GM19468 (cell line): ENCODE measurements around the gene CCN5.

Experiments used
- ATAC-seq: cut with Tn5 transposase; IDR thresholded peaks from one replicate; pipeline ENCODE4 v1.9.1; 2021; ENCODE audit warnings: mild to moderate bottlenecking, moderate library complexity, moderate number of reproducible peaks; ENCODE audit not compliant: unreplicated experiment; ENCODE audit errors: extremely low read depth

Gene CCN5

GRCh38 chr20:44732327-44732726, 17.2 kb downstream of the CCN5 start:
- no peak for ATAC-seq

GRCh38 chr20:44733341-44734069, 18.3 kb downstream of the CCN5 start:
- no peak for ATAC-seq

GRCh38 chr20:44734938-44735337, 19.8 kb downstream of the CCN5 start:
- no peak for ATAC-seq

- no peak for ATAC-seq
Observed at GRCh38 chr20:44735816-44736169, 20.6 kb downstream of the CCN5 start.

- ATAC-seq: no peak
Observed at GRCh38 chr20:44736170-44737021, 21.2 kb downstream of the CCN5 start.

- ATAC-seq: no peak
Observed at GRCh38 chr20:44737116-44737515, 21.9 kb downstream of the CCN5 start.

- ATAC-seq: no peak
Observed at GRCh38 chr20:44738813-44739477, 23.8 kb downstream of the CCN5 start.

GRCh38 chr20:44739942-44740341, 24.8 kb downstream of the CCN5 start:
- no peak for ATAC-seq

GRCh38 chr20:44742304-44743079, 27.3 kb downstream of the CCN5 start:
- ATAC-seq: no peak

GRCh38 chr20:44743080-44743701, 28.0 kb downstream of the CCN5 start:
- no peak for ATAC-seq

- ATAC-seq: no peak
Observed at GRCh38 chr20:44743916-44744655, 28.9 kb downstream of the CCN5 start.

GRCh38 chr20:44745122-44745597, 30.0 kb downstream of the CCN5 start:
- ATAC-seq: no peak

GRCh38 chr20:44745598-44746366, 30.6 kb downstream of the CCN5 start, which contains the start of gene KCNK15:
KCNK15 (plus strand) TSS chr20:44745865; CDS start chr20:44745911, 46 bp downstream.
- ATAC-seq: no peak

- ATAC-seq: no peak
Observed at GRCh38 chr20:44746367-44747165, 31.4 kb downstream of the CCN5 start.

GRCh38 chr20:44747166-44748004, 32.2 kb downstream of the CCN5 start:
- ATAC-seq: no peak

GRCh38 chr20:44748005-44748370, 32.8 kb downstream of the CCN5 start:
- ATAC-seq: no peak
